T-helper 1 cell treated with Interleukin-12 subunit alpha and Interleukin-12 subunit beta and Interleukin-4 antibody, amounts not matched to agents 30 ng/mL and 1 ng/mL, for 36 hours (primary cell): ENCODE data around the gene RAB10. TPM values are rescaled to one million over a fixed set of nuclear protein-coding genes. Genes with fewer than 3 reads are reported as not detected.
"Not testable (repeated sequence)": the region's sequence is repeated elsewhere in the genome, so short reads cannot be mapped to it uniquely, and the experiment has no call there.

Source experiments
- intact Hi-C: fragments of 100-400 bp; cut with micrococcal nuclease; formaldehyde crosslinking; loops from one replicate; pipeline ENCODE4 v1.15.1; 2024
- total RNA-seq: library from RNA; stranded (reverse); gene quantifications from 2 replicates; pipeline ENCODE4 v1.2.3, GENCODE V29; 2022

The RAB10 gene
- total RNA-seq, result 117 and 126 TPM in 2 replicates

DNA sequence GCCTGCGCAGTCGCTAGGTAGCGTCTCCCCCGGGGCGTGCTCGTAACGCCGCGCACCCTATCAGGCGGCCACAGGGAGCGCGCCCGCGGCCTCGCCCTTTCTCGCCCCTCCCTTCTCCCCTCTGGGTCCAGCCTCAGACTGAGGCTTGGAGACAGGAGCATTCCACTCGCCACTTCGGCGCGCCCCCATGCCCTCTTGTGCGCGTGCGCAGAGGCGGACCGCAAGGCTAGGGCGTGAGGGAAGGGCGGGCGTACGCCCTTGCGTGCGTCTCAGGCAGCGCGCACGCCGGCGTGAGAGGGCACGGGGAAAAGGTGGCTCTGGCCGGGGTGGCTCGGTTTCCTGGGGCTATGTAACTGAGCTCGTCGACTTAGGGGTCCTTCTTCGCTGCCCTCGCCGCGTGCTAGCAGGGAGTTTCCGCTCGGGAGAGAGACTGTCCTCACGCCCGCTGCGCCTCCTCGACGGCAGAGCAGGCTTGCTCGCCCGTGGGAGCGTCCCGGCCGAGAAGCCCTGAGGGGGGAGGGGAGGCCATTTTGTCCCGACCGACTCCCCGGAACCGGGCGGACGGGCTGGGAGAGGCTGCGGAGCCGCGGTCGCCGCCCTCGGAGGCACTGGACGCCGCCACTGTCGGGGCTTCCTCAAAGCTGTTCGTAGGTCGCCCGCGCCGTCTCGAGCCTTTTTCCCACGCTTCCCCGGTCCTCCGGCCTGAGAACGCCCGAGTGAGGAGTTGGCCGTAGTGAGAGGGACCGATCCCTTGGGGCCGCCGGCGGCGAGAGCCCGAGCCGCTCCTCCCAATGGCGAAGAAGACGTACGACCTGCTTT is at the start of gene RAB10:
RAB10 (plus strand) TSS at position 267 of the 819 bp plus-strand sequence; CDS start at position 792, 525 bp downstream.
- intact Hi-C loops, result loop anchor here (1.0 to 10.0 kb wide), 17 partner anchors 34 to 1959 kb away; partner anchors contain the start of genes ASXL2, CENPO, DNAJC27 and DTNB

DNA sequence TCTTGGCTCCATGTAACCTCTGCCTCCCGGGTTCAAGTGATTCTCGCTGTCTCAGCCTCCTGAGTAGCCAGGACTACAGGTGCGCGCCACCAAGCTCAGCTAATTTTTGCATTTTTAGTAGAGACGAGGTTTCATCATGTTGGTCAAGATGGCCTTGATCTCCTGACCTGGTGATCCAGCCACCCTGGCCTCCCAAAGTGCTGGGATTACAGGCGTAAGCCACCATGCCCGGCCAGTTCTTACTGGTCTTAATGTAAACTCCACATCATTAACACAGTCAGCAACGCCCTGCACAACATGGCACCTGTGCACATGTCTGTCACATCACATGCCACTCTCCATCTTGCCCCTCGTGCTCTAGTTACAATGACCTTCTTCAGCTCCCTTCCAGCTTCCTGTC is 45.8 kb upstream of the RAB10 start:
- intact Hi-C loops, result loop anchor here (10.0 kb wide), 1 partner anchor 257 kb away; the partner anchor contains the start of genes HADHA and HADHB

DNA sequence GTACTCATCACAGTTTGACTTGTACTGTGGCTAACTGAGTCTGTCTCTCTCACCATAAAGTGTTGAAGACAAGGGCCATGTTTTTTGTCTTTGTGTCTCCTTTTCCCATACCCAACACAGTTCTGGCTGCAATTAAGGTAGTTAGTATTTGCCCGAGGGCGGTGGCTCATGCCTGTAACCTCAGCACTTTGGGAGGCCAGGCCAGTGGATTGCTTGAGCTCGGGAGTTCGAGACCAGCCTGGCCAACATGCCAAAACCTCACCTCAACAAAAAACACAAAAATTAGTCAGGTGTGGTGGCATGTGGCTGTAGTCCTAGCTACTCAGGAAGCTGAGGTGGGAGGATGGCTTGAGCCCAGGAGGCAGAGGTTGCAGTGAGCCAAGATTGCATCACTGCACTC is 44.7 kb upstream of the RAB10 start:
- intact Hi-C loops, result loop anchor here (10.0 kb wide), 1 partner anchor 256 kb away; the partner anchor contains the start of genes HADHA and HADHB

GRCh38 chr2:25991965-25992364 is 41.9 kb upstream of the RAB10 start:
- intact Hi-C loops, result loop anchor here (1.0 to 2.0 kb wide), 10 partner anchors 10 to 477 kb away; partner anchors contain the start of gene KIF3C

GRCh38 chr2:25992556-25992955 is 41.3 kb upstream of the RAB10 start:
- intact Hi-C loops, result no loop called here

DNA sequence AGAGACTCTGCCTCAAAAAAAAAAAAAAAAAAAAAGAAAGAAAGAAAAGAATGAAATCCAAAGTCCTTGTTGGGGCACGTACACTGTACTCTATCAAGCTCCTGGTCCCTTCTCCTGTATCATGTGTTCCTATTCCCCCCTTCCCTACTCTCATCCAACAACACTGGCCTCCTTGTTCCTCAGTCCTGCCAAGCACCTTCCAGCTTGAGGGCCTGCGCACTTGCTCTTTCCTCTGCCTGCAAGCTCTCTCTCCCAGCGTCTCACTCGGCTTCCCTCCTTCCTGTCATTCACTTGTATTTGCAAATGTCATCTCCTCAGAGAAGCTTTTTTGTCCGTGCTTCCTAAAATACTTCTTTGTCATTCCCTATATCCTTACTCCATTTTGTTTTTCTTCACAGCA is 40.8 kb upstream of the RAB10 start:
- intact Hi-C loops, result no loop called here

- intact Hi-C loops, result no loop called here
Measured at GRCh38 chr2:25994509-25994908, 39.4 kb upstream of the RAB10 start.

- intact Hi-C loops, result no loop called here
Measured at GRCh38 chr2:25996844-25997243, 37.0 kb upstream of the RAB10 start.

- intact Hi-C loops, result not testable (repeated sequence)
Measured at GRCh38 chr2:25998816-25999383, 35.0 kb upstream of the RAB10 start.

GRCh38 chr2:25999406-25999805 is 34.5 kb upstream of the RAB10 start:
- intact Hi-C loops, result not testable (repeated sequence)

DNA sequence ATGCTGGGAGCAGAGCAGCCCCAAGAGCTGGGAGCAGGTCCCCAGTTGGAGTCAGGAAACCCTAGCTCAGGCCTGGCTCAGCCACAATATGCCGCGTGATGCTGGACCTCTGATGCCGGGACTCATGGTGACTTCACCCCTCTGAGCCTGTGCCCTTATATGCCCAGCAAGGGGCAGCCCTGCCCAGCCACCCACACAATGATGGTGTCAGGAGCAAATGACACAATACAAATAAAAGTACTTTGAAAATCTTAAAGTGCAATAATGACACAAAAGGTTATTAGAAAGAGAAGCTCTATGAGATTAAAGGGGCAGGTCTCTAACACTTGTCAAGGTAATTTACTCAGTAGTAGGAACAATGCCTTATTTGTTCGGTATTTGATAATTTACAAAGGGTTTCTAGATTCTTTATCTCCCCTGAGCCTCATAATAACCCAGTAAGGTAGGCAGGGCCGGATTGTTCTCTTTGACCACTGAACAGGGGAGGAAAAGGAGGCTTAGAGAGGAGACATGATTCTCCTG is 33.3 kb upstream of the RAB10 start:
- intact Hi-C loops, result no loop called here

- intact Hi-C loops, result no loop called here
Measured at GRCh38 chr2:26001743-26002351, 32.0 kb upstream of the RAB10 start.

GRCh38 chr2:26002632-26003310 is 31.1 kb upstream of the RAB10 start:
- intact Hi-C loops, result no loop called here

DNA sequence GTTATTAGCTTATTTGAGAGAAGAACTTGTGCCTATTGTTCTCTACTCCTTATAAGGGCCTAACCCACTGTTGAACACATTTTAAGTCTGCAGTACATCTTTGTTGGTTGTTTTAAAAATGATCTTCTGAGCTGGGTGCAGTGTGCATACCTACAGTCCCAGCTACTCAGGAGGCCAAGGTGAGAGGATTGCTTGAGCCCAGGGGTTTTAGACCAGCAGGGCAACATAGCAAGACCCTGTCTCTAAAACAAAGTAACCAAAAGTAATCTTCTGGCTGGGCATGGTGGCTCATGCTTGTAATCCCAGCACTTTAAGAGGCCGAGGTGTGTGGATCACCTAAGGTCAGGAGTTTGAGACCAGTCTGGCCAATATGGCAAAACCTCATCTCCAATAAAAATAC is 25.8 kb upstream of the RAB10 start:
- intact Hi-C loops, result no loop called here

DNA sequence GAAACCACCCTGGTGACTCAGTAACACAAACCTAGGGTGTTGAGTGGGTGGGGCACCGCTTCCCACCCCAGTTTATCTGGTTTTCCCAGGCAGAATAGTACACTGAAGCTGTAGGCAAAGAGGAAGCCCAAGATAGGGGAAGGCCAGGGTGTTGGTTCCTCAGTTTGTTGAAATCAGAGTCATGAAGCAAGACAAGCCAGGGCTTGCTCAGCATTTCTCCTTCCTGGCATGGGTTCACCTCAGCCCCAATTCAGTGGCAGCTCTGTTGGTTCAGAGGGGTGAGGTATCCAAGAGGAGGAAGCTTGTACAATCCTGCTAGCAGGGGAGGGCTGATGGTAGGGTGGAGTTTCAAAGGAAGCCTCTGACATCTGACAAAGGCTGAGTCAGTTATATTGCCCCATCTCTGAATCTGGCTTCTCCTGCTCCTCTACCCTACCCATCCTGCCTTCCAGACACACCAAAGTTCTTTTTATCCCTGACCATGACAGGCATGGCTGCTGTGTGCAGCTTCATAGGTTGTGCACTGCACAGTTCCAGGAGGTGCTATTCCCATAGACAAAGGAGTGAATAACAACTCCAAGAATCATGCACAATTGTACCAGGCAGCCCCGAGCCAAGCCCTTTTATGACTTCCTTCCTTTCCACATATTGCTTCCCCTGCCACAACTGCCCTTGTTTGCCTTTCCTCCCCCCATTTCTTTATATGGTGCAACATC is 24.9 kb upstream of the RAB10 start:
- intact Hi-C loops, result no loop called here

GRCh38 chr2:26009567-26009963 is 24.3 kb upstream of the RAB10 start:
- intact Hi-C loops, result no loop called here

DNA sequence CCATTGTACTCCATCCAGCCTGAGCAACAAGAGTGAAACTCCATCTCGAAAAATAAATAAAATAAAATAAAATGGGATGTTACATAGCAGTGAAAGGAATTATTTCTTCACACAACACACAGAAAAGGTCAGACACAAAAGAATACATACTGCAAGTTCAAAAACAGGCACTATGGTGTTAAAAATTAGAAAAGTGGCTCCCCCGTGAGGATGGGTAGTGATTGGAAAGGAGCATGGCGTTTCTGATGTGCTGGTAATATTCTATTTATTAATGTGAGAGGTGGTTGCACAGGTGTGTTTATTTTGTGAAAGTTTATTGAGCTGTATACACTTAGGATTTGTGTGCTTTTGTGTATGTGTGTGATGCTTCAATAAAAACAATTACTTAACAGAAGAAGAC is 22.9 kb upstream of the RAB10 start:
- intact Hi-C loops, result no loop called here

GRCh38 chr2:26011609-26011989 is 22.3 kb upstream of the RAB10 start:
- intact Hi-C loops, result no loop called here

DNA sequence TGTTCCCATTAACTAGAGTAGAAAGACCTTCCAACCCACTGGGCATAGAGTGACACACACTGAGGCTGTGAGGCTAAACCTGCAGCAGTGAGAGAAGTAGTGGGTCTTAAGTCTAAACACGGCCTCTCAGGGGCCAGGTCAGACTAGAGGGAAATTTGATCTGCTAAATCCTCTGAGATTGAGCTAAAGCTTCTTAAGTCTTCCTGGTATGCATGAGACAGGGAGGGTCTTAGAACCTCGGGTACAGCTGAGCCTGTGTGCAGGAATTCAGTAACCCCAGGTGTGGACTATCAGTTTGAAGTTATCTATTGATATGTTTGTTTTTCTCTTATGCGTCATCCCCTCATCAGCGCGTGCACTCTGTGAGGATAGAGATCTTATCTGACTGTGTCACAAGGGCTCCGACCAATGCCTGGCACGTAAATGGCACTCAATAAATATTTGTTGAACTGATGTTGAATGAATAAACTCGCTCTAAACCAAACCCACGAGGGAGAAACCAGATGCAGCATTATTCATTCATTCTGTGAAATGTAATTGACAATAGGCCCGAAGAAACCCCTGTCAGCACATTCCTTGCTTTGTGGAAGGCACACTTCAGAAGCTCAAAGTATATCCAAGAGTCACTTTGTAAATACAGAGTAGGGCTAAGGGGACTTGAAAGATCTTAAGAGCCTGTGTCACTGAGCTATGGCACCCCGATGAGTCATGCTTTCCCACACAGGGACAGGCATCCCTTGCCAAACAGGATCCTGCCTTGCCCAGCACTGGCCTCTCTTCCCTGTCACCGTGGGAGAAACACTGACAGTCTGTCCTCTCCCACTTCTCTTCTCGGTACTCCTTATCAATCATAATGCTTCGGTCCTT is 21.7 kb upstream of the RAB10 start:
- intact Hi-C loops, result no loop called here

GRCh38 chr2:26013668-26014067 is 20.2 kb upstream of the RAB10 start:
- intact Hi-C loops, result no loop called here
